ENCODE measurements around the gene KPTN. TPM values are rescaled to one million over a fixed set of nuclear protein-coding genes. Genes with fewer than 3 reads are reported as not detected.

Gene KPTN
- polyA plus RNA-seq, 5 donors, result 12.4 to 17.5 (median 13.5) TPM

DNA sequence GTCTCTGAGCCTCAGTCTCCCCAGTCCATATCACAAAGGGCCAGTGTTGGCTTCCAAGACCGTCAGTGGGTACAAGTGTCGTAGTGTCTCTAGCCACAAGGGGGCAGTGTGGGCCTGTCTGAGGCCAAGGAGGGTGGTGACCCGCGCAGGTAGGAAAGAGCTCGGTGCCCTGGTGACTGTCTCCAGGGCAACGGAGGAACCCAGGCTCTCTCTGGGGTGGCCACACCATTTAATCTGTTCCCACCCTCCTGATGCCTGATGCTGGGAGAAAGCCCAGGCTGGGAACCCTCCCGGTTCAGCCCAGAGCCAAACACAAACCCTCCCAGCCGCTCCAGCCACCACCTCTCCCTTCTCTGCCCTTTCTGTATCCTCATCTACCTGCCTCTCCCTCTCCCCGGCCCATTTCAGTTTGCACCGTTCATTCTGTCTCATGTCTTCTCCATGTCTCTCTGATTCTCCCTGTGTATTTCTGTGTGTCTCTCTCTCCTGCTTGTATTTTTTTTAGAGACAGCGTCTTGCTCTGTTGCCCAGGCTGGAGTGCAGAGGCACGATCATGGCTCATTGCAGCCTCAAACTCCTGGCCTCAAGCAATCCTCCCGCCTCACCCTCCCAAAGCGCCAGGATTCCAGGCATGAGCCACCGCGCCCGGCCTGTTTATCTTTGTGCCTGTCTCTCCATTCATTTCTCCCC is 47.2 kb downstream of the KPTN start:
- DNase-seq, result peak in 1 of 2 donors; percentile 50

DNA sequence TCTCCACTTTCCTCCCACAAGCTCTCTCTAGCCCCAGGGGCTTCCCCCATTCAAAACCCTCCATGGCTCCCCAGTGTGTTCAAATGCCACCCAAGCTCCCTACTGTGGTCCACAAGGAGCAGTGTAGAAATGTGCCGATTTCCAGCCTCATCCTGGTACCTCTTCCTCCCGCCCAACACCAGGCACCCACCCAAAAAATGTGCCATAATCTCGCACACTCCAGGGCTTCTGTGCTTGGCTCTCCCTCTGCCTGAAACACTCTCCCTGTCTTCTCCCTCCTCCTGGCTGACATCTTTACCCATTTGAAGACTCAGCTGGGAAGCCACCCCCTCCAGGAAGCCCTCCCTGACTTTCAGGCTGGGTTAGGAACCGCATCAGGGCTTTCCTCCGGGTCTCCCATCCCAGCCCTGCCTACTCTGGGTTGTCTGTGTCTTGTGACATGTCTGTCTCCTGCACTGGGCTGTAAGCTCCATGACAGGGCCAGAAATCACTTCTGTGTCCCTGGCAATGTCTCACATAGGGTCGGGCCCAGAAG is 48.1 kb downstream of the KPTN start:
- DNase-seq, result no peak

DNA sequence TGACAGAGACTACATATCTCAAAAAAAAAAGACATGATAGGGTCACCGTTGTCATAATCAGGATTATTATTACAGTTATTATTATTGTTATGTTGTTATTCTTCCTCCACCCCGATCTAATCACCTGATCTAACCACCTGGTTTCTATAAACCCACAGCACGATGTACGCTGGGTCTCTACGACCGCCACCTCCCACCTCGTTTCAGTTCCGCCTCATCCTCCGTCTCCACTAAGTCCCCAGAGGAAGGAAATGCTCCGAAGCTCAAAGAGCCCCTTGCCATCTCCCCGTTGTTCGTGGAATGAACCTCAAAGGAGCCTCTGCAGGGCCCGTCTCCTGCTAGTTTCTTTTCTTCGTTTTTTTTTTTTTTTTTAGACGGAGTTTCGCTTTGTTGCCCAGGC is 48.8 kb downstream of the KPTN start:
- no peak for DNase-seq

DNA sequence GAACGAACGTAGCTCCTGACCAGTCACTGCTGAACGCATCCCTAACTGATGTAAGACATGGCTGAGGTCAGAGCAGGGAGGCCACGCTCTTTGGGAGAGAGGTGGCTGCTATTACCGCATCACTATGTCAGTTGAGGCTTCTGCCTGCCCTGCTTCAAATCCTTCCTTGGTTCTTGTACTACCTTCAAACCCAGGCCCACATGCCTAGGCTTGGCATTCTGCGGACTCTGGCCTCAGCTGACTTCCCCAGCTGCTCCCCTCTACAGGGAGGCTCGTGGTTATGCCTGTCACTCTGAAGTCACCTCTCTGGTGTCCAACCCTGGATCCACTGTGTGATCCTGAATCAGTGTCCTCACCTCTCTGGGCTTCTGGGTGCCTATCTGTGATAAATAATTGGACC is 49.9 kb downstream of the KPTN start:
- no peak for DNase-seq

DNA sequence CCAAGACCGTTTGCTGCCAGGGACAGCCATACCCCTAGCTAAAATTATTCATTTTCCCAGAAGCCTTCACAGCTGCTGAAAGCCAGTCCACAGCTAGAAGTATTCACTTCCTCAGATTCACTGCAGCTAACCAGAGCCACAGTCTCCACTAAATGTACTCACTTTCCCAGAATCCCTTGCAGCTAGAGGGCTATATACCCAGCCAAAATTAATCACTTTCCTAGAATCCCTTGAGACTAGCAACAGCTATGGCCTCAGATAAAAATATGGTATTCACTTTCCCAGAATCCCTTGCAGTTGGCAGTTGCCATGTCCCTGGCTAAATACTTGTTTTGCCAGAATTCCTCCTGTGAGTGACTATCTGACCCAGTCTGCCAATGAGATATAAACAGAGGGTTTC is 50.9 kb downstream of the KPTN start:
- no peak for DNase-seq

DNA sequence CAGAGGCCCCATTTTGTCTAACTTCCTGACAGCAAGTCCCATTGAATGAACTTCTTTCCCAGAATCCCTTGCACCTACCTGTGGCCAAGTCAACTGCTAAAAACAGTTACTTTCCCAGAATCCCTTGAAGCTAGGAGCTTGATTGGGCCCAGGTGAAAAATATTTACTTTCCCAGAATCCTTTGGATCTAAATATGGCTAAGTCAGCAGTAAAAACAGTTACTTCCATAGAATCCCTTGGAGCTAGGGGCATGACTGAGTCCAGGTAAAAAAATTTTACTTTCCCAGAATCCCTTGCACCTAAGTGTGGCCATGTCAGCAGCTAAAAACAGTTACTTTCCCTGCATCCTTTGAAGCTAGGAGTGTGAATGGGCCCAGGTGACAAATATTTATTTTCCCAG is 51.5 kb downstream of the KPTN start:
- no peak for DNase-seq

DNA sequence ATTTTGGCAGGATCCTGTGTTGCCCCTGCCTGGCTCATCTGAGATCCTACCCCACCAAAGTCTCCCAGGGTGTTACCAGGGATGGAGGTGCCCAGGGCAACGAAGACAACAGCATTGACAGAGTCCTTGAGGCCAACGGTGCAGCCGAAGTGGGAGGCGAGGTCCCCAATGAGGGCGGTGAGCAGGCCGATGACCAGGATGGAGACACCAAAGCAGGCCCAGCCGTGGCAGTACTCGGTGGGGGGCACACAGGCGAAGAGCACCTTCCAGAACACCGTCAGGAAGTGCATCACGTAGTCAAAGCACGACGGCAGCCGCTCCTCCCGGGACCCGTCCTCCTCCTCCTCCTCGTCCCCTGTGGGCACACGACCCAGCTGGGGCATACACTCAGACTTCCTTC is 51.9 kb downstream of the KPTN start:
- DNase-seq, result no peak

DNA sequence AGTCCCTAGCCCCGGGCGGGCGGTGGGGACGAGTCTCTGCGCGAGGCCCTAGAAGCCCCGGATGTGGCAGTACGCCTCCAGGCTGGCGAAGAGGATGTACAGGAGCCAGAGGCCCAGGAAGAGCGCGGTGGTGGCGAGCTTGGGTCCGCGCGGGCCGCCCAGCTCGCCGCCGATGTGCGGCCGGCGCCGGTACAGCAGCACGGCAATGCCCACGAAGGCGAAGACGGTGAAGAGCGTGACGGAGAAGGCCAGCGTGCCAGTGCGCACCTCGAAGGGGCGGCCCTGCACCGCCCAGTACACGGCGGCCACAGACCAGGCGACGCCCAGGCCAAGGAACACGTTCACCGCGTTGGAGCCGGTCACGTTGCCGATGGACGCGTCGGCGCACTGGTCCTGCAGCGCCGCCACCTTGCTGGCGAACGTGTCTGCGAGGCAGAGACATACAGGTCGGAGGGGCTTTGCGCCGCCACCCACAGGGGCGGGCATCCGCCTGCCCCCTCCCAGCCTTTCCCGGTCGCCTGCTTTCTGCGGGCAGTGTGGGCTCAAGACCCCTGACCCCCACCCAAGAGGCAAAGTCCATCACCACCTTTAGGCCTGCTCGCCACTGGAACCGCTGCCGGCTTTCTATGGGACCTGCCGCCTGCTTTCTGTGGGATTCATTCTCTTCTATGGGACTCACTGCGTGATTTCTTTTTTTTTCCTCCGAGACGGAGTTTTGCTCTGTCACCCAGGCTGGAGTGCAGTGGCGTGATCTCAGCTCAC is 53.8 kb downstream of the KPTN start:
- DNase-seq, result no peak

DNA sequence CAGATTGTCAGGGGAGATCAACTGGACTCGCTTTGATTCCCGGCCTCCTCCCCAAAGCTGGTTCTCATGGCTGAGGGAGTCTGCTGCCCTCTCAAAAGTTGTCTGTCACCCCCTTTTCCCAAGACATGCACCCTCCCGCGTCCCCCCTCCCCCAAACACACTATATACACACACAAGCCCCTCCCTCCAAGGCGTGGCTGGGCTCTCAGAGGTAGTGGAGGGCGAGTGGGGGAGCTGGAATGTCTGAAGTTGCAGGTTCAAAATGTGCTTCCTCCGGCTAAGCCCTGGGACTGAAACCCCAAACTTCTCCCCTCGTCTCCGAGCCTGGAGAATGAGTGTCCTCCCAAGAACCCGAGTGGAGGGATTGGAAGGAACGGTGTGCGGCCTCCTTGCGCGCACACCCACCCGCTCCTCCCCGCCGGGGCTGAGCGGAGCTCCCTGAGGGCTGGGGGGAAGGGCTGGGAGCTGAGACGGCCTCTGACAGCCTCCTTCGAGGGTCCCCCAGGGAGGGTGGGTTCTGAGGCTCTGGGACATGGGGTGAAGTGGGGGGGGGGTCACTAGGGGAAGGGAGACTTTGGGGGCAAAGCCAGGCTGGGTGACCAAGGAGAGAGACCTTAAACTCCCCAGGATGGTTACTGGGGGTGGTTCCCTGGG is 54.8 kb downstream of the KPTN start:
- no peak for DNase-seq

DNA sequence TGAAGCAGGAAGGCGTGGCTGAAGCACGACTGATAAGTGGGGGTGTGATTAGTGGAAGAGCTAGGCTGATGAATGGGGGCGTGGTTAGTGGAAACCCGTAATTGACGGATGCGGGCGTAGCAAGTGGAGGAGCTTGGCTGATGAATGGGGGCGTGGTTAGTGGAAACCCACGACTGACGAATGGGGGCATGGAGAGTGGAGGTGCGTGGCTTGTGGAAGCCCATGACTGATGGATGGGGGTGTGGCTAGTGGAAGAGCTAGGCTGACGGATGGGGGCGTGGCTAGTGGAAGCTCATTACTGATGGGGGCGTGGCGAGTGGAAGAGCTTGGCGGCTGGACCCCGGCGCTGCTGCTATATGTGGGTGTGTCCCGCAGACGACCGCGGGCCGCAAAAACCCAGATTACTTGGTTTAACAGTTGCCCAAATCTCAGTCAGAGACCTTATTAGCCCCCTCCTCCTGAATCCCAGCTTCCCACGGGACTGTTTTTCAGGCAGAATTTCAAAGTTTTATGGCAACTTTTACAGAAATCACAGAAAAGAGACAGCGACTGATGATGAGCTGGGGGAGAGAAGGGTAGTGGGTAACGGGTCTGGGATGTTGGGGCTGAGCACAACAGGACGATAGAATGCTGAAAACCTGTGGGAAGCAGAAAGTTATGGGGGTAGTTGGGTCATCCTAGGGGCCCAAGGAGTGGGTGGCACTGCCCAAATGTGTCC is 55.7 kb downstream of the KPTN start:
- DNase-seq, result peak; percentile 62

DNA sequence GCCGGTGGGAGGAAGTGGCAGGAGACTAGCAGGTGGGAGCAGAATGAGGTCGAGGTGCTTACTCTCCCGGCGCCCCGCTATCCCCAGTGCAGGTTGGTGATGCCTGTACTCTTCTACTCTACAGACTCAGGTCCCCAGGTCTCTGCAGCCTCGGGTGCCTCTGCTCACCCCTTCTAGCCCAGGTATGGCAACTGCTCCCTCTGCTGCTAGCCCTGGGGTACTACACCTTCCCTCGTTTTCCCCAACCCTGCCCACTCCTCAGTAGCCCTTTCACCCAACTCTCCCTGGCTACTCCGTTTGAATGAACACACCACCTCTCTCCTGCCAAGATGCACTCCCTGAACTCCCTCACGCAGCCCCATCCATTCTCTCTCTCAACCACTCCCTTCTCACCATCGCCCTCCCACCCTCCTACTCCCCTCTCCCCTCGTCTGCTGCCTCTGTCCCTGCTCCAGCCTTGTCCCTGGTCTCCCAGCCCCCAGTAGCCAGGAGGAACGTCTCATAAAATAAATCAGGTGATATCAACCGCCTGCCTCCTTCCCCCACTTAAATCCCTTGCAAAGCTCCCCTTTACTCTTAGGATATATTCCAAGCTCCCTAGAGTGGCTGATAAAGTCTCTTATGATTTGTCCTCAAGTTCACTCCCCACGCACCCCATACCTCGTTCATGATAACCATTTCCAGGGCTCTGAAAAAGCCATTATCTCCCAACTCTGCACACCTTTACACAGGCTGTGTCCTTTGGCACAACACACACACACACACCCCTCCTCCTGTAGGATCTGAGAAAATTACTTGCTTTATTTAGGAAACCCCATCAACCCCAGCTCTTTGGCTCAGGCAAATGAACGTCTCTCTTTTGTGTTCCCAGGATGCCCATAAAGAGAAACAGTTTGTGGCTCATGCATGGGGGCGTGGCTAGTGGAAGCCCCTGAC is 56.5 kb downstream of the KPTN start:
- no peak for DNase-seq

Other genes with a start within 250 kb of the KPTN start
- 10 to 100 TPM; 17.4 to 32.7 (median 28.1) TPM for gene CCDC9, start 227.7 kb downstream of the KPTN start, polyA plus RNA-seq (ENCODE audit: insufficient read depth in 1 of 5, insufficient read length in 5 of 5, low replicate concordance in 1 of 5)
- 10 to 100 TPM in 3 of 5 donors, 1 to 10 TPM in 2; 7.1 to 17.1 (median 11.4) TPM for gene INAFM1, start 209.3 kb downstream of the KPTN start, polyA plus RNA-seq (ENCODE audit: insufficient read depth in 1 of 5, insufficient read length in 5 of 5, low replicate concordance in 1 of 5)
- gene C5AR1, start 174.4 kb downstream of the KPTN start, polyA plus RNA-seq (ENCODE audit: insufficient read depth in 1 of 5, insufficient read length in 5 of 5, low replicate concordance in 1 of 5), result 1 to 10 TPM; 1.2 to 5.8 (median 3.1) TPM
- gene C5AR2, start 152.0 kb downstream of the KPTN start, polyA plus RNA-seq (ENCODE audit: insufficient read depth in 1 of 5, insufficient read length in 5 of 5, low replicate concordance in 1 of 5), result under 1 TPM; 0.38 to 0.63 (median 0.57) TPM
- gene DHX34, start 134.9 kb downstream of the KPTN start, polyA plus RNA-seq (ENCODE audit: insufficient read depth in 1 of 5, insufficient read length in 5 of 5, low replicate concordance in 1 of 5), result 10 to 100 TPM; 10.5 to 18.9 (median 14.3) TPM
- 10 to 100 TPM; 20.6 to 35.7 (median 27.4) TPM for gene MEIS3, start 64.7 kb downstream of the KPTN start, polyA plus RNA-seq (ENCODE audit: insufficient read depth in 1 of 5, insufficient read length in 5 of 5, low replicate concordance in 1 of 5)
- under 1 TPM in 4 of 5 donors, not detected in 1; 0.07 to 0.19 (median 0.15) TPM for gene SLC8A2, start 12.3 kb downstream of the KPTN start, polyA plus RNA-seq (ENCODE audit: insufficient read depth in 1 of 5, insufficient read length in 5 of 5, low replicate concordance in 1 of 5)
- 100 to 1,000 TPM; 107 to 155 (median 119) TPM for gene NAPA, start 30.8 kb upstream of the KPTN start, polyA plus RNA-seq (ENCODE audit: insufficient read depth in 1 of 5, insufficient read length in 5 of 5, low replicate concordance in 1 of 5)
- gene ZNF541, start 88.9 kb upstream of the KPTN start, polyA plus RNA-seq (ENCODE audit: insufficient read depth in 1 of 5, insufficient read length in 5 of 5, low replicate concordance in 1 of 5), result under 1 TPM; 0.14 to 0.55 (median 0.23) TPM
- gene BICRA, start 124.9 kb upstream of the KPTN start, polyA plus RNA-seq (ENCODE audit: insufficient read depth in 1 of 5, insufficient read length in 5 of 5, low replicate concordance in 1 of 5), result 10 to 100 TPM; 11.7 to 17.2 (median 15.6) TPM
- gene EHD2, start 229.2 kb upstream of the KPTN start, polyA plus RNA-seq (ENCODE audit: insufficient read depth in 1 of 5, insufficient read length in 5 of 5, low replicate concordance in 1 of 5), result 100 to 1,000 TPM in 3 of 5 donors, 10 to 100 TPM in 2; 79.9 to 160 (median 107) TPM

All from right lung (tissue), 5 donors.